Stomach (tissue), 9 donors: ENCODE results near the gene CYFIP1. TPM values are rescaled to one million over a fixed set of nuclear protein-coding genes. Genes with fewer than 3 reads are reported as not detected.
A peak's percentile ranks its signal among the peaks of the same experiment; 100 is the strongest.

ENCODE experiments used
- DNase-seq, 2 donors: peaks; one replicate each; pipeline versions ENCODE4 v3.0.0 to v3.0.0-alpha.2; 2013 to 2019
- H3K27ac ChIP-seq, 5 donors: fragments of 200-600 bp in 4 of 5; sonication (generic) in 4 of 5; one replicate each; pipeline ENCODE4 v1.5.1; 2013 to 2019; ENCODE audit warnings: mild to moderate bottlenecking in 1 of 5, moderate library complexity in 1 of 5
- H3K27me3 ChIP-seq, 3 donors: fragments of 200-600 bp; sonication (generic); one replicate each; pipeline ENCODE4 v1.5.1; 2017 to 2019; ENCODE audit warnings: mixed run types in 1 of 3
- H3K36me3 ChIP-seq, 4 donors: fragments of 200-600 bp; sonication (generic); 1 replicate in 3 of 4; 2 replicates in 1 of 4; pipeline ENCODE4 v1.5.1; 2016 to 2019
- H3K4me1 ChIP-seq, 4 donors: fragments of 200-600 bp; sonication (generic); one replicate each; pipeline ENCODE4 v1.5.1; 2016 to 2019
- H3K4me3 ChIP-seq, 4 donors: fragments of 200-600 bp; sonication (generic) in 3 of 4; one replicate each; pipeline ENCODE4 v1.5.1; 2016 to 2019; ENCODE audit warnings: mild to moderate bottlenecking in 1 of 4
- H3K9me3 ChIP-seq, 4 donors: fragments of 200-600 bp; sonication (generic); one replicate each; pipeline ENCODE4 v1.5.1; 2016 to 2019
- EP300 ChIP-seq: sonication (generic); formaldehyde crosslinking; IDR thresholded peaks from one replicate; pipeline ENCODE4 v1.6.1; 2017; ENCODE audit warnings: antibody characterized with exemption
- POLR2A ChIP-seq, 4 donors: fragments of 450-650 bp; IDR thresholded peaks; one replicate each; pipeline ENCODE4 v1.6.1; 2016; ENCODE audit warnings: antibody characterized with exemption in 4 of 4, control low read depth in 2 of 4, mild to moderate bottlenecking in 1 of 4, moderate library complexity in 1 of 4
- POLR2AphosphoS5 ChIP-seq, 3 donors: sonication (generic); formaldehyde crosslinking; IDR thresholded peaks; one replicate each; pipeline ENCODE4 v1.6.1; 2016; ENCODE audit warnings: antibody characterized with exemption in 3 of 3
- WGBS, 5 donors: extraction: QIAGEN DNeasy Blood & Tissue Kit in 3 of 5; methylation state at CpG; one replicate each; pipeline versions ENCODE4 v1.1.5 to v1.1.7; 2013 to 2018; 5-methylcytosine and 5-hydroxymethylcytosine counted together
- intact Hi-C: fragments of 100-400 bp; cut with DNase I; formaldehyde crosslinking; loops from one replicate; pipeline ENCODE4 v1.15.1; 2023; ENCODE audit warnings: low total_unique reads
- polyA plus RNA-seq, 3 donors: library from polyadenylated mRNA; stranded (reverse); fragments of 200-250 nt; gene quantifications; one replicate each; pipeline ENCODE4 v1.2.3, GENCODE V29; 2013
- total RNA-seq, 5 donors: library from RNA; depleted of rRNA; stranded (reverse); fragments of >200 nt; gene quantifications; one replicate each; pipeline versions ENCODE4 v1.1.0 to v1.2.3, GENCODE V29; 2014 to 2016
- TF ChIP-seq, protein P1 (sequence below), 7 experiments: fragments of 450-650 bp in 4 of 7; fragments of 200-600 bp in 3 of 7; sonication (generic) in 3 of 7; IDR thresholded peaks; one replicate each; pipeline ENCODE4 v1.5.1; 2016 to 2019; ENCODE audit warnings: antibody characterized with exemption in 7 of 7, control low read depth in 2 of 7, mild to moderate bottlenecking in 1 of 7
- donor health status: healthy with polysubstance abuse.
- donor health status: Bipolar disorder and iron deficiency.
- donor health status: healthy.

Gene CYFIP1
- total and polyA plus RNA-seq, 8 donors: 21.8 to 214 (median 61.6) TPM

DNA sequence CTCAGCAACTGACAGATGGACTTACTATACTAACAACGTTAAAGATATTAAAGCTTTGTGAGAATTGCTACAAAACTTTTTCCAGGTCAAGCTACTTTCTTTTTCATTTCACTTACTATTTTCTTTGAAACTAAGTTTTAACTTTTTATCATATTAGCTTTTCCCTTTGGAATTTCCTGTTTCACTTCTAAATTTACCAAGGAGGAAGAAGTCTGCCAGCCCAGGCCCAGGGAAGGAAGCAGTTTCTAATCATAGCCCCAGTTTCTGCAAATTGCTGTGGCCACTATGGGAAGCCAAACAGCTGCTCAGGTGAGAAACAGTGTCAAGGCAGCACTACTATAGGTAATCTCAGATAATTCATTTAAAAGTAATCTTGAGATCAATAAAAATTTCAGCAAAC, 18.4 kb downstream of the CYFIP1 start:
- 4 to 10% (median 7%) methylated on average over 1 of the region's 1 CpG for WGBS, 5 donors
- intact Hi-C loops: no loop called here
- peak in 1 of 2 donors; percentile 50 for DNase-seq

DNA sequence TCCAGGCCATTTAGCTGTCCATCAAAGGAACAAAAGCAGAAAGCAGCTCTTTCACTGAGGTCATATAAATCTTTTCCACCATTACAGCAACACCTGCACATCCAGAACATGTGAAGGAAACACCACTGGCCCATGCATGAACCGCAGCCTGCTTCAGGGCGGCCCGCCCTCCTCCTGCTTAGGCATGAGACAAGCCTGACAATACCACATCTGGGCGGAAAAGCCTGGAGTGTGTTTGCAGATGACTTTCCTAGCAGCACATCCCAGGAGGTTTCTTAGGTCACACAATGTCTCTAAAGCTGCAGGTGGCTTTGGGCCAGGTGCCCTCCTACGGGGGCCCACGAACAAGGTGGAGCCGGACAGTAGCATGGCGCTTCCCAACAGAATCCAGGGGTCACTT, 19.6 kb downstream of the CYFIP1 start:
- WGBS, 5 donors: 86 to 95% (median 92%) methylated on average over 8 of the region's 8 CpGs
- Histone ChIP-seq H3K9me3 (no peaks in the 10 kb centered on the region), H3K4me3 (no peak overlapping the region), H3K4me1 (peaks cover 34 to 87% (median 60%) of the 10 kb centered on the region in 4 donors), H3K27ac (peak overlapping the region in 2 of 5 donors; percentile 59 to 83), H3K36me3 (peaks cover 0 to 5% (median 0%) of the 10 kb centered on the region in 4 donors), H3K27me3 (no peaks in the 10 kb centered on the region)
- intact Hi-C loops: no loop called here
- DNase-seq: no peak
- TF ChIP-seq POLR2AphosphoS5 (IDR thresholded peaks at IDR 0.05): no peak
- TF ChIP-seq POLR2A (IDR thresholded peaks at IDR 0.05): no peak
- TF ChIP-seq, protein P1, sequence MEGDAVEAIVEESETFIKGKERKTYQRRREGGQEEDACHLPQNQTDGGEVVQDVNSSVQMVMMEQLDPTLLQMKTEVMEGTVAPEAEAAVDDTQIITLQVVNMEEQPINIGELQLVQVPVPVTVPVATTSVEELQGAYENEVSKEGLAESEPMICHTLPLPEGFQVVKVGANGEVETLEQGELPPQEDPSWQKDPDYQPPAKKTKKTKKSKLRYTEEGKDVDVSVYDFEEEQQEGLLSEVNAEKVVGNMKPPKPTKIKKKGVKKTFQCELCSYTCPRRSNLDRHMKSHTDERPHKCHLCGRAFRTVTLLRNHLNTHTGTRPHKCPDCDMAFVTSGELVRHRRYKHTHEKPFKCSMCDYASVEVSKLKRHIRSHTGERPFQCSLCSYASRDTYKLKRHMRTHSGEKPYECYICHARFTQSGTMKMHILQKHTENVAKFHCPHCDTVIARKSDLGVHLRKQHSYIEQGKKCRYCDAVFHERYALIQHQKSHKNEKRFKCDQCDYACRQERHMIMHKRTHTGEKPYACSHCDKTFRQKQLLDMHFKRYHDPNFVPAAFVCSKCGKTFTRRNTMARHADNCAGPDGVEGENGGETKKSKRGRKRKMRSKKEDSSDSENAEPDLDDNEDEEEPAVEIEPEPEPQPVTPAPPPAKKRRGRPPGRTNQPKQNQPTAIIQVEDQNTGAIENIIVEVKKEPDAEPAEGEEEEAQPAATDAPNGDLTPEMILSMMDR (IDR thresholded peaks at IDR 0.05): no peak

More for the DNA sequence above, 18.4 kb downstream of the CYFIP1 start:
- Histone ChIP-seq H3K27ac (peak overlapping the region in 4 of 5 donors; percentile 39 to 83 (median 62)), H3K9me3 (no peaks in the 10 kb centered on the region), H3K4me3 (no peak overlapping the region), H3K27me3 (no peaks in the 10 kb centered on the region), H3K4me1 (peaks cover 27 to 87% (median 55%) of the 10 kb centered on the region in 4 donors), H3K36me3 (peaks cover 0 to 6% (median 0%) of the 10 kb centered on the region in 4 donors)
- no peak for TF ChIP-seq POLR2AphosphoS5 (IDR thresholded peaks at IDR 0.05)
- TF ChIP-seq, protein P1 (IDR thresholded peaks at IDR 0.05): no peak
- no peak for TF ChIP-seq POLR2A (IDR thresholded peaks at IDR 0.05)
- no peak for TF ChIP-seq EP300

DNA sequence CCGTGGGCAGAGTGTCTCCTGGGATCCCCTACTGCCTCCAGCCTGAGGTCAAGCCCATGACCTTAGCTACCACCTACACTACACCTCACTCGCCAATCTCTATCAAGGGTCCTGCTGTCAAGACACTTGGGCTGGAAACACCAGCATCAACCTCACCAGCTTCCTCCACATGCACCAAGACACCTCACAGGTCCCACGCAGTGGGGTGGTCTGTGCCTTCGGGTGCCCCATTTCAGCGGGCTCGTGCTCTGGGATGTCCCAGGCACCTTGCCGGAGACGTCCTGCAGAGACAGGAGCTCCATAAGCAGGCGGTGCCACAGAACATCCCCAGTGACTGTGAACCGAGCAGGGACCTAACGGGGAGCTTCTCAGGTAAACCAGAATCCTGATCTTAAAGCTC, 20.0 kb downstream of the CYFIP1 start:
- TF ChIP-seq POLR2AphosphoS5 (IDR thresholded peaks at IDR 0.05): no peak
- no peak for TF ChIP-seq POLR2A (IDR thresholded peaks at IDR 0.05)
- no peak for TF ChIP-seq EP300
- TF ChIP-seq, protein P1 (IDR thresholded peaks at IDR 0.05): no peak
- H3K27me3 ChIP-seq: no peaks in the 10 kb centered on the region
- peak overlapping the region in 1 of 5 donors; percentile 59 for H3K27ac ChIP-seq
- peaks cover 0 to 1% (median 0%) of the 10 kb centered on the region in 4 donors for H3K36me3 ChIP-seq
- intact Hi-C loops: no loop called here
- no peaks in the 10 kb centered on the region for H3K9me3 ChIP-seq
- H3K4me3 ChIP-seq: no peak overlapping the region
- 91 to 98% (median 93%) methylated on average over 10 to 11 of the region's 11 CpGs for WGBS, 5 donors
- peaks cover 38 to 87% (median 63%) of the 10 kb centered on the region in 4 donors for H3K4me1 ChIP-seq
- no peak for DNase-seq

DNA sequence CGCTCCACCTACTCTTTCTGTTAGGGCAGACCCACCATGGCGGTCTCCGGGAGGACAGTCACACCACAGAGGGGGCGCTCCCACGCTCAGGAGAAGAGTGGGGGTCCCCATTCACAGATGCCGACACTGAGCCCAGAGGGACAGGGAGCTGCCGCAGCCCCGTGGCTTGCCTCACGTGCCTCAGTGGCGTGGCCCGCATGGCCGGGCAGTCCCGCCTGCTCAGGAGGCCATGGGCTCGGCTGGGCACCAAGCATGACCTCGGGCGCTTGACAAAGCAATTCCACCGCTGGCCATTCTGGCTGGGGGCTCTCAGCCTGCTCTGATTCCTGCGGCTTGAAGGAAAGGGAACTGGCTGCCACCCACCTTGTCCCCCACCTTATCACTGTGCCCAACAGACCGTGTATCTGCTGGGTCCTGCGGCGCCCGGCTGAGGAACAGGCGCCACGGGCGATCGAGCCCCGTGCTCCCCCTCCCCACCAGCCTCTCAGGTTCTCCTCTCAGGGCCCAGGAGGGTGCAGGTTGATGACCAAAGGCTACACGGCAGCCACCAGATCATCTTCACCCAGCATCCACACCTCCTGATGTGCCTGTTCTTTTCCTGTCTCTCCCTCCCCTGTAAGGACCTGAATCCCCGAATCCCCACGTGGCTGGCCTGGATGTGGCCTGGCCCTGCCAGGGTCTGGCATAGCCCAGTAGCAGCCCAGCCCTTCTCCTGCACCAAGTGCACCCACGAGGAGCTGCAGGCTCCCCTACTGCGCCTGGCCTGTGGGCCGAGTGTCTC, 20.7 kb downstream of the CYFIP1 start:
- H3K36me3 ChIP-seq: no peaks in the 10 kb centered on the region
- H3K4me3 ChIP-seq: no peak overlapping the region
- TF ChIP-seq, protein P1 (IDR thresholded peaks at IDR 0.05): no peak
- 87 to 94% (median 92%) methylated on average over 10 to 33 of the region's 33 CpGs for WGBS, 5 donors
- DNase-seq: no peak
- H3K9me3 ChIP-seq: no peaks in the 10 kb centered on the region
- intact Hi-C loops: no loop called here
- no peaks in the 10 kb centered on the region for H3K27me3 ChIP-seq
- peak overlapping the region in 1 of 5 donors; percentile 59 for H3K27ac ChIP-seq
- H3K4me1 ChIP-seq: peaks cover 40 to 86% (median 64%) of the 10 kb centered on the region in 4 donors
